ENCODE measurements around the gene BLOC1S1.

- TF ChIP-seq POLR2A (IDR thresholded peaks at IDR 0.05) (peak in 1 of 2 donors; percentile 10), CTCF (IDR thresholded peaks at IDR 0.05) (no peak)
These were observed 12.5 kb downstream of the BLOC1S1 start for GRCh38 chr12:55728186-55728938.

Measured in uterus (tissue), 2 donors.